ENCODE results near the gene DONSON. TPM values are rescaled to one million over a fixed set of nuclear protein-coding genes. Genes with fewer than 3 reads are reported as not detected.

The DONSON gene
- total RNA-seq, 1 experiment from 2014 or later = 25.6 TPM

DNA sequence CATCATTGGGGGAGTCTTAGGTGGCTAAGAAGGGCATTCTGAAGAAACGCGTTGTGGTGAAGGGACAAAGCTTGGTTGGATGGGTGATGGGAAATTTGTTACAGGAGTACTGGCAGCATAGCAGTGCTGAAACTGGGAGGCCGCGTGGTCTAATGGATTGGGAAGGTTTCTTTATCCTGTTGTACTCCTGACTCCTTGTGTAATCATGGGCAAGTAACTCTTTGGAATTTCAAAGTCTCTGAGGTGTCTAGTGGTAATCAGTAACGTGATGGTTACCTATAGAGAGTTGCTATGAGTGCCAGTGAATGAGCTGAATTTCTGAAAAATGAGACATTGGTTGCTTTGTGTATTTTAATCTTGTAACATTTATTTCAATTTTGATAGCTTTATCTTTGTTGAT, 18.5 kb downstream of the DONSON start:
- TF ChIP-seq, protein P1, sequence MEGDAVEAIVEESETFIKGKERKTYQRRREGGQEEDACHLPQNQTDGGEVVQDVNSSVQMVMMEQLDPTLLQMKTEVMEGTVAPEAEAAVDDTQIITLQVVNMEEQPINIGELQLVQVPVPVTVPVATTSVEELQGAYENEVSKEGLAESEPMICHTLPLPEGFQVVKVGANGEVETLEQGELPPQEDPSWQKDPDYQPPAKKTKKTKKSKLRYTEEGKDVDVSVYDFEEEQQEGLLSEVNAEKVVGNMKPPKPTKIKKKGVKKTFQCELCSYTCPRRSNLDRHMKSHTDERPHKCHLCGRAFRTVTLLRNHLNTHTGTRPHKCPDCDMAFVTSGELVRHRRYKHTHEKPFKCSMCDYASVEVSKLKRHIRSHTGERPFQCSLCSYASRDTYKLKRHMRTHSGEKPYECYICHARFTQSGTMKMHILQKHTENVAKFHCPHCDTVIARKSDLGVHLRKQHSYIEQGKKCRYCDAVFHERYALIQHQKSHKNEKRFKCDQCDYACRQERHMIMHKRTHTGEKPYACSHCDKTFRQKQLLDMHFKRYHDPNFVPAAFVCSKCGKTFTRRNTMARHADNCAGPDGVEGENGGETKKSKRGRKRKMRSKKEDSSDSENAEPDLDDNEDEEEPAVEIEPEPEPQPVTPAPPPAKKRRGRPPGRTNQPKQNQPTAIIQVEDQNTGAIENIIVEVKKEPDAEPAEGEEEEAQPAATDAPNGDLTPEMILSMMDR (conservative IDR thresholded peaks at IDR 0.05) = no peak
- TF ChIP-seq EZH2 (IDR thresholded peaks at IDR 0.05; ENCODE audit: low read depth) = no peak
- H3F3A ChIP-seq (ENCODE audit: insufficient read depth, low read depth) = peaks cover 20% of the 10 kb centered on the region; the same call in 1 of the 2 replicates
- peaks cover 20% of the 10 kb centered on the region for H3K36me3 ChIP-seq (ENCODE audit: low read depth)
- H3K4me3 ChIP-seq = no peak overlapping the region
- BruUV-seq (replicated peaks) = no TSS peak
- no peaks in the 10 kb centered on the region for H3K79me2 ChIP-seq (ENCODE audit: low read depth)
- no peak for DNase-seq
- no peak overlapping the region for H3K4me2 ChIP-seq
- H3K27me3 ChIP-seq (ENCODE audit: insufficient read depth, low read depth) = no peaks in the 10 kb centered on the region
- H3K9me2 ChIP-seq (ENCODE audit: insufficient read depth) = no peaks in the 10 kb centered on the region
- no peak overlapping the region for H2AFZ ChIP-seq
- no peak overlapping the region for H3K27ac ChIP-seq
- H4K20me1 ChIP-seq (ENCODE audit: insufficient read depth) = peaks cover 15% of the 10 kb centered on the region
- intact Hi-C loops (cut with micrococcal nuclease; ENCODE audit: unreplicated experiment) = no loop called here
- POLR2A ChIA-PET (ENCODE audit: unreplicated experiment) = no interaction called here
- no peaks in the 10 kb centered on the region for H3K9me3 ChIP-seq (ENCODE audit: insufficient read depth, low read depth)
- H3K4me1 ChIP-seq (replicated peaks; ENCODE audit: insufficient read depth) = no peaks in the 10 kb centered on the region
- CTCF ChIA-PET = no interaction called here

DNA sequence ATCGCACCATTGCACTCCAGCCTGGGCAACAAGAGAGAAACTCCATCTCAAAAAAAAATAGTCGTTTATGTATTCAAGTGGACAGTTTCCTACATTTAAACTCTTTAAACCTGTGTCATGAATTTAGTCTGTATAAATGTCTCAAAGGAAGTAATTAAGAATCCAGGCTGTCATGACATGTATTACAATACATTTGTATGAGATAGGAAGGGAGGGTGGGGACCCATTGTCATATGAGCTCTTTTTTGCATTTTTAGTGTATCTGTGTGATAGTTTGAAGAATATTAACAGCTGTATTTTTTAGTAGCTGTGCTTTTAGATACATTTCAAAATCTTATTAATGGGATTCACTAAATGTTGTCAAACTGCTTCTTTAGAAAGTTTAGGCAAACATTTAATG, 20.0 kb downstream of the DONSON start:
- DNase-seq = no peak
- Histone ChIP-seq H2AFZ (no peak overlapping the region), H3K36me3 (ENCODE audit: low read depth) (peaks cover 20% of the 10 kb centered on the region), H3K27ac (no peak overlapping the region), H3K27me3 (ENCODE audit: insufficient read depth, low read depth) (no peaks in the 10 kb centered on the region), H3K4me2 (no peak overlapping the region), H3K9me3 (ENCODE audit: insufficient read depth, low read depth) (no peaks in the 10 kb centered on the region), H4K20me1 (ENCODE audit: insufficient read depth) (peaks cover 15% of the 10 kb centered on the region), H3K4me3 (no peak overlapping the region), H3K4me1 (replicated peaks; ENCODE audit: insufficient read depth) (no peaks in the 10 kb centered on the region), H3K79me2 (ENCODE audit: low read depth) (0 out of 2 replicates have a peak, but pooled peaks cover 2% of the 10 kb centered on the region), H3K9me2 (ENCODE audit: insufficient read depth) (no peaks in the 10 kb centered on the region), H3F3A (ENCODE audit: insufficient read depth, low read depth) (peaks cover 11% of the 10 kb centered on the region; the same call in 1 of the 2 replicates)
- intact Hi-C loops (cut with micrococcal nuclease; ENCODE audit: unreplicated experiment) = no loop called here
- ChIA-PET CTCF (no interaction called here), POLR2A (ENCODE audit: unreplicated experiment) (interaction anchor here (0.9 kb wide), 1 partner anchor 276 kb away, joined by 4 read pairs; no protein-coding TSS in a partner anchor)
- TF ChIP-seq EZH2 (IDR thresholded peaks at IDR 0.05; ENCODE audit: low read depth) = no peak
- TF ChIP-seq, protein P1 (conservative IDR thresholded peaks at IDR 0.05) = no peak
- no TSS peak for BruUV-seq (replicated peaks)

DNA sequence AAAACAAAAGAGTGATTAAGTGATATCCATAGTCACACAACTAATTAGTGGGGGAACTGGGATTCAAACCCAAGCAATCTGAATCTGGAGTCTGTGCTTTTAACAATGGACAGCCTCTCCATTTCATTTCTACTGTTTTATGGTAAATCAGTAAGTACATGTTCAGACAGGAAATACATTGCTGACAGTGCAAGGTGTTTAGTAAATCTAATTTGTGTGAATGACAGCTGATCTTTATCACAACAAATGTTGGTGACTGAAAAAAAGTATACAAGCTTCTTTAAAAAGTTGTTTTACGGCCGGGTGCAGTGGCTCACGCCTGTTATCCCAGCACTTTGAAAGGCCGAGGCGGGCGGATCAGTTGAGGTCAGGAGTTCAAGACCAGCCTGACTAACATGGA, 20.6 kb downstream of the DONSON start:
- Histone ChIP-seq H2AFZ (no peak overlapping the region), H3K9me3 (ENCODE audit: insufficient read depth, low read depth) (no peaks in the 10 kb centered on the region), H3K4me3 (no peak overlapping the region), H3K27me3 (ENCODE audit: insufficient read depth, low read depth) (no peaks in the 10 kb centered on the region), H4K20me1 (ENCODE audit: insufficient read depth) (peaks cover 16% of the 10 kb centered on the region), H3K9me2 (ENCODE audit: insufficient read depth) (no peaks in the 10 kb centered on the region), H3K36me3 (ENCODE audit: low read depth) (peaks cover 18% of the 10 kb centered on the region), H3K79me2 (ENCODE audit: low read depth) (0 out of 2 replicates have a peak, but pooled peaks cover 2% of the 10 kb centered on the region), H3K27ac (no peak overlapping the region), H3K4me2 (no peak overlapping the region), H3K4me1 (replicated peaks; ENCODE audit: insufficient read depth) (no peaks in the 10 kb centered on the region), H3F3A (ENCODE audit: insufficient read depth, low read depth) (peaks cover 5% of the 10 kb centered on the region; the same call in 1 of the 2 replicates)
- POLR2A ChIA-PET (ENCODE audit: unreplicated experiment) = interaction anchor here (0.9 kb wide), 1 partner anchor 275 kb away, joined by 4 read pairs; no protein-coding TSS in a partner anchor
- intact Hi-C loops (cut with micrococcal nuclease; ENCODE audit: unreplicated experiment) = no loop called here
- TF ChIP-seq, protein P1 (conservative IDR thresholded peaks at IDR 0.05) = no peak
- TF ChIP-seq EZH2 (IDR thresholded peaks at IDR 0.05; ENCODE audit: low read depth) = no peak
- CTCF ChIA-PET = no interaction called here
- DNase-seq = no peak
- no TSS peak for BruUV-seq (replicated peaks)
